ENCODE results near the gene CCDC171.

Gene CCDC171

DNA sequence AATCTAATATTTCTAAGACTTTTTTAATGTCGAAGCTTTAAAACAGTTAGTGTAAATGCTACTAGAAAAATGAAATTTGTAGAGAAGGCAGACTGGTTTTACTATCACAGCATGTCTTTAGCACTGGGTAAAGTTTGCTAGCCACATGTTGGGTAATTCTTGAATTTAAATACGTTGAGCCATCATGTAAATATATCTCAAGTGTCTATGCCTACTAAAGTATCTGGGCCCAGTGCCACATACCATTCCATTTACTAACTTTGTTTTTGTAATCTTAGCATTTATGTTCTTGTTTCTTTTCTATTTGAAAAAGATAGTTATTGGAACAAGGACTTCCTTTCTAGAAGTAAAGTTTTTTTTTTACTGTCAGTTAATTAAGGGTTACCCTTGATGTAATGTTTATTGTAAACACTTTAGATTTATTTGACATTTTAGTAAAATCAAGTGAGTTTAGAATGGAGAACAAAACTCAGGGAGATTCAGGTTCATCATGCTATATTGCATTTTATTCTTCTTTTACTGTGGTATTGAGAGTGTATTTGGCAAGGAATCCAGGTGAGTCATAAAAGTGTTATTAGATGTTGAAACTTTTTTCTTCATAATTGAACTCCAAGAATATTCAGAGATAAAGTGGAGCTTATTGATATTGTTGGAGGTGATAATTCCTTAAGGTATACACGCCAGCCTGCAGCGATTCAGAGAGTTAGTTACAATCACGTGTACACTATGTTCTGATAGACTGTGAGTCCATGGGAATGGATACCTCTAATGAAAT lies 182.4 kb downstream of the CCDC171 start:
- DNase-seq (ENCODE audit: low read depth), result peak; percentile 19
- H3K4me3 ChIP-seq (ENCODE audit: low read depth, low read length), result no peak overlapping the region
- no peak for TF ChIP-seq CTCF (IDR thresholded peaks at IDR 0.05; ENCODE audit: control insufficient read depth, extremely low read depth, insufficient read depth)

DNA sequence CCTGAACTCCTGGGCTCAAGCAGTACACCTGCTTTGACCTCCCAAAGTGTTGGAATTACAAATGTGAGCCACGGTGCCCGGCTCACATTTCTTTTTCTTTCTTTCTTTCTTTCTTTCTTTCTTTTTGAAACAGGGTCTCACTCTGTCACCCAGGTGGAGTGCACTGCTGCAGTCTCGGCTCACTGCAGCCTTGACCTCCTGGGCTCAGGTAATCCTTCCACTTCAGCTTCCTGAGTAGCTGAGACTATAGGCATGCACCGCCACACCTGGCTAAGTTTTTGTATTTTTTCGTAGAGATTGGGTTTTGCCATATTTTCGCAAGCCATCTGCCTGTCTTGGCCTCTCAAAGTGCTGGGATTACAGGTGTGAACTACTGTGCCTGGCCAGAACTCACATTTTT lies 183.7 kb downstream of the CCDC171 start:
- no peak overlapping the region for H3K4me3 ChIP-seq (ENCODE audit: low read depth, low read length)
- TF ChIP-seq CTCF (IDR thresholded peaks at IDR 0.05; ENCODE audit: control insufficient read depth, extremely low read depth, insufficient read depth), result no peak
- DNase-seq (ENCODE audit: low read depth), result no peak

DNA sequence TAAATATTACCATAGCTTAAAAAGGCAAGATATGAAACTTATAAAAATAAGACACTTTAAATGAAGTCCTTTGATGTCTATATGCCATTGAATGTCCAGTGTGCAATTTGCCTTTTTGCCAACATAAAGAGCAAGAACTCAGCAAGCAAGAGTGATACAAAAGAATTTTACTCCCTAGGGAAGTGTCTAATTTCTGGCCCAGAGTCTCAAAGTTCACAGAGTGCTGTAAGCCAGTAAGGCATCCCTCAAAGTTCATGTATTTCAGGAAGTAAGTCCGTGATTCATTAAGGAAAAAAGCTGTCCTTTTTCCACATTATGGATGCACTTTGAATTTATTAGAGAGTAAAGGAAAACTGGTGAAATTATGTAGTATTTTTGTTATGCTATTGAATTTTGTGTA lies 185.2 kb downstream of the CCDC171 start:
- DNase-seq (ENCODE audit: low read depth), result no peak
- no peak for TF ChIP-seq CTCF (IDR thresholded peaks at IDR 0.05; ENCODE audit: control insufficient read depth, extremely low read depth, insufficient read depth)
- no peak overlapping the region for H3K4me3 ChIP-seq (ENCODE audit: low read depth, low read length)

GRCh38 chr9:15741015-15741414 lies 188.2 kb downstream of the CCDC171 start:
- no peak for DNase-seq (ENCODE audit: low read depth)
- TF ChIP-seq CTCF (IDR thresholded peaks at IDR 0.05; ENCODE audit: control insufficient read depth, extremely low read depth, insufficient read depth), result no peak
- H3K4me3 ChIP-seq (ENCODE audit: low read depth, low read length), result no peak overlapping the region

DNA sequence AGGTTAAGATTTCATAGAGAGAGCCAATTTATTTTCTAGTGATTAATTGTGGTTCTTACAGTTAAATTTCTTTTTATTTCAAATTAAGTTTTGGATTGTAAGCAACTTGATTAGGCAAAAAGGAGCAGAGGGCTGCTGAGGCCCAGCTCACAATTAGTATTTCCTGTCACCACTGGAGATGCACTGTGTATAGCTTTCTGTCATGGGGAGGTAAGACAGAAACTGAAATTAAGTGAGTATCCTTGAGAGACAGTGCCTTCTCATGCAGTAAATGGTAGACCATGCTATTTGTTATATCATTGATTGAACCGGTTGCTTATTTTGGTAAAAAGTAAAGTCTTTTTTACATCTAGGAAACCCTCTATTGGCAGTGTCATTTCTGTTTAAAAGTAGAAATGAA lies 190.7 kb downstream of the CCDC171 start:
- no peak for TF ChIP-seq CTCF (IDR thresholded peaks at IDR 0.05; ENCODE audit: control insufficient read depth, extremely low read depth, insufficient read depth)
- H3K4me3 ChIP-seq (ENCODE audit: low read depth, low read length), result no peak overlapping the region
- no peak for DNase-seq (ENCODE audit: low read depth)

DNA sequence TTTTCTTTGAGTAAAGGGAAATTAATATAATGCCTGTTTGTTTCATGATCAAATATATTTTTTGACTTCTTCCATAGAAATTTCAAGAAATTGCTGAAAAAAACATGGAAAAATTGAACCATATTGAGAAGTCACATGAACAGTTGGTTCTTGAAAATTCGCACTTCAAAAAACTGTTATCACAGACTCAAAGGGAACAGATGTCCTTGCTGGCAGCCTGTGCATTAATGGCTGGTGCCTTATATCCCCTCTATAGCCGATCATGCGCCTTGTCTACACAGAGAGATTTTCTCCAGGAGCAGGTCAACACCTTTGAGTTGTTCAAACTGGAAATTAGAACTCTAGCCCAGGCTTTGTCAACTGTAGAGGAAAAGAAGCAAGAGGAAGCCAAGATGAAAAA lies 191.4 kb downstream of the CCDC171 start:
- DNase-seq (ENCODE audit: low read depth), result no peak
- TF ChIP-seq CTCF (IDR thresholded peaks at IDR 0.05; ENCODE audit: control insufficient read depth, extremely low read depth, insufficient read depth), result no peak
- H3K4me3 ChIP-seq (ENCODE audit: low read depth, low read length), result no peak overlapping the region

DNA sequence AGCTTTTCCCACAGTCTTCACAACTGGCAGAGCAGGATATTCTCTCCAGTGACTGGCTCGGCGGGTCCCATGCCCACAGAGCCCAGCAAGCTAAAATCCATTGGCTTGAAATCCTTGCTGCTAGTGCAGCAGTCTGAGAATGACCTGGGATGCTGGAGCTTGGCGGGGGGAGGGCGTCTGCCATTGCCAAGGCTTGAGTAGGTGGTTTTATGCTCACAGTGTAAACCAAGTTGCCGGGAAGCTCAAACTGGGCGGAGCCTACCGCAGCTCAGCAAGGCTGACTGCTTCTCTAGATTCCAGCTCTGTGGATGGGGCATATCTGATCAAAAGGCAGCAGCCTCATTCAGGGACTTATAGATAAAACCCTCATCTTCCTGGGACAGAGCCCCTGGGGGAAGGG lies 194.1 kb downstream of the CCDC171 start:
- TF ChIP-seq CTCF (IDR thresholded peaks at IDR 0.05; ENCODE audit: control insufficient read depth, extremely low read depth, insufficient read depth), result no peak
- H3K4me3 ChIP-seq (ENCODE audit: low read depth, low read length), result no peak overlapping the region
- DNase-seq (ENCODE audit: low read depth), result no peak
